ENCODE measurements around the gene GTPBP6. TPM values are rescaled to one million over a fixed set of nuclear protein-coding genes. Genes with fewer than 3 reads are reported as not detected.
"Not testable (repeated sequence)": the region's sequence is repeated elsewhere in the genome, so short reads cannot be mapped to it uniquely, and the experiment has no call there.

Gene GTPBP6
- total RNA-seq, 2 experiments from 2014 or later: 68.0 to 68.3 TPM

DNA sequence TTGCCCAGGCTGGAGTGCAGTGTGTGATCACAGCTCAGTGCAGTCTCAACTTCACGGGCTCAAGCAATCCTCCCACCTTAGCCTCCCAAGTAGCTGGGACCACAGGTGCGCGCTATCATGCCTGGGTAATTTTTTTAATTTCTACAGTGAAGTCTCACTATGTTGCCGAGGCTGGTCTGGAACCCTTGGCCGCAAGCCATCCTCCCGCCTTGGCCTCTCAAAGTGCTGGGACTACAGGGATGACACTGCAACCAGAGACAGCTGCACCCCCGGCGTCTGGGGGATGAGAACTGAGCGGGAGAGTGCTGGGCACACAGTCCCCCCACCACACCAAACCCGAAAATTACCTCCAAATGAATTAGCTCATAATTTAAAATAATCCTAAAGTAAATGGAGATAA lies 33.1 kb upstream of the GTPBP6 start:
- peaks cover 7% of the 10 kb centered on the region for H3K4me1 Mint-ChIP-seq (ENCODE audit: low read depth)
- DNase-seq (no peak), ATAC-seq (no peak)
- no peaks in the 10 kb centered on the region for H3K27me3 Mint-ChIP-seq
- no peak overlapping the region for H3K27ac Mint-ChIP-seq
- ChIA-PET POLR2A (no interaction called here), CTCF (no interaction called here)
- no peaks in the 10 kb centered on the region for H3K9me3 Mint-ChIP-seq
- TF ChIP-seq, protein P1, sequence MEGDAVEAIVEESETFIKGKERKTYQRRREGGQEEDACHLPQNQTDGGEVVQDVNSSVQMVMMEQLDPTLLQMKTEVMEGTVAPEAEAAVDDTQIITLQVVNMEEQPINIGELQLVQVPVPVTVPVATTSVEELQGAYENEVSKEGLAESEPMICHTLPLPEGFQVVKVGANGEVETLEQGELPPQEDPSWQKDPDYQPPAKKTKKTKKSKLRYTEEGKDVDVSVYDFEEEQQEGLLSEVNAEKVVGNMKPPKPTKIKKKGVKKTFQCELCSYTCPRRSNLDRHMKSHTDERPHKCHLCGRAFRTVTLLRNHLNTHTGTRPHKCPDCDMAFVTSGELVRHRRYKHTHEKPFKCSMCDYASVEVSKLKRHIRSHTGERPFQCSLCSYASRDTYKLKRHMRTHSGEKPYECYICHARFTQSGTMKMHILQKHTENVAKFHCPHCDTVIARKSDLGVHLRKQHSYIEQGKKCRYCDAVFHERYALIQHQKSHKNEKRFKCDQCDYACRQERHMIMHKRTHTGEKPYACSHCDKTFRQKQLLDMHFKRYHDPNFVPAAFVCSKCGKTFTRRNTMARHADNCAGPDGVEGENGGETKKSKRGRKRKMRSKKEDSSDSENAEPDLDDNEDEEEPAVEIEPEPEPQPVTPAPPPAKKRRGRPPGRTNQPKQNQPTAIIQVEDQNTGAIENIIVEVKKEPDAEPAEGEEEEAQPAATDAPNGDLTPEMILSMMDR (IDR thresholded peaks at IDR 0.05): no peak
- intact Hi-C loops (cut with micrococcal nuclease): no loop called here
- no peak overlapping the region for H3K4me3 Mint-ChIP-seq
- H3K36me3 Mint-ChIP-seq (ENCODE audit: low read depth): peaks cover 19% of the 10 kb centered on the region

DNA sequence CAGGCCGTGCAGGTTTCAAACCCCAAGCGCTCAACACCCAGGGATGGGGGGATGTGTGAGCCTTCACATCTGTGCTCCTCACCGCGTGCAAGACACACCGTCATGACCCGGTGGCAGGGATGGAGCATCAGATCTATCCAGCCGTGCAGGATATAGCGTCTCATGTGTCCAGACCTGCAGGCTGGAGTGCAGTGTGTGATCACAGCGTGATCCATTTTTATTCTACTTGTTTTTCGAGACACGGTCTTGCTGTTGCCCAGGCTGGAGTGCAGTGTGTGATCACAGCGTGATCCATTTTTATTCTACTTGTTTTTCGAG lies 32.7 kb upstream of the GTPBP6 start:
- peaks cover 15% of the 10 kb centered on the region for H3K36me3 Mint-ChIP-seq (ENCODE audit: low read depth)
- POLR2A ChIA-PET; DNase-seq; H3K9me3 Mint-ChIP-seq; H3K27ac Mint-ChIP-seq; ATAC-seq; H3K4me3 Mint-ChIP-seq; intact Hi-C loops (cut with micrococcal nuclease); H3K4me1 Mint-ChIP-seq (ENCODE audit: low read depth); H3K27me3 Mint-ChIP-seq; CTCF ChIA-PET: not testable (repeated sequence)

DNA sequence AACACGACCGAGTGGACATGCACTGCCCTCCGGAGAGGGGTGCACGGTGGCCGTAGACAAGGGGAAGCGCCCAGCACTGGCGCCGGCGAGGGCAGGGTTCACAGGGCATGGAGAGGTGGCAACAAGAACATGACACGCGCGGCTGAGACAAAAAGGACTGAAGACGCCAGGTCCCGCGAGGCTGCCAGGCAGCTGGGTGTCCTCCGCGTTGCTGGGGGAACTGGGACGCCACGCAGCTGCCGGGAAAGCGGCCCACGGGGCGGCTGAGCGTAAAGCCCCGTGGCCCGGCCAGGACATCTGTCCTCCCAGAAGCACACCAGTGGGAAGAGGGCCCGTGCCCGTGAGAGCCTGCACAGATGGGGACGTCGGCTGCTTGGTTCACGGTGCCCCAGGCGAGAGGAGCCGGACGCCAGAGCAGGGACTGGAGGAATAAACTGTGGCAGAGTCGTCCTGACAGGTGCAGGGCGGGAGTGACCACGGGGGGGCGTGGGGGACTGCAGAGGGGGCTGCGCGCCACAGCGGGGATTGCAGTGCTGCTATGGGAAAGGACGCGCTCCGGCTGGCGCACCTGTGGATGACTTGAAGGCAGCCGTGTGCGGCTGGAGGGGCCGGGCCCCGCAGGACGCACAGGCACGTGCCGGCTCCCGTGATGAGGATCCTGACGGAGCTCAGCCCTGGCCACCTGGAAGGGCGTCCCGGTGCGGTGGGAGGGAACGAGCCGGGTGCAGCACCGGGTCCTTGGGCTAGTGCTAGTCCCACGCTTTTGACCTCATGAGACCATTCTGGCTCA lies 32.1 kb upstream of the GTPBP6 start:
- ChIA-PET POLR2A (no interaction called here), CTCF (no interaction called here)
- Mint-ChIP-seq H3K9me3 (no peaks in the 10 kb centered on the region), H3K36me3 (ENCODE audit: low read depth) (peaks cover 10% of the 10 kb centered on the region), H3K4me1 (ENCODE audit: low read depth) (no peaks in the 10 kb centered on the region), H3K27ac (no peak overlapping the region), H3K27me3 (no peaks in the 10 kb centered on the region), H3K4me3 (no peak overlapping the region)
- DNase-seq (no peak), ATAC-seq (no peak)
- TF ChIP-seq, protein P1 (IDR thresholded peaks at IDR 0.05): no peak
- intact Hi-C loops (cut with micrococcal nuclease): no loop called here

DNA sequence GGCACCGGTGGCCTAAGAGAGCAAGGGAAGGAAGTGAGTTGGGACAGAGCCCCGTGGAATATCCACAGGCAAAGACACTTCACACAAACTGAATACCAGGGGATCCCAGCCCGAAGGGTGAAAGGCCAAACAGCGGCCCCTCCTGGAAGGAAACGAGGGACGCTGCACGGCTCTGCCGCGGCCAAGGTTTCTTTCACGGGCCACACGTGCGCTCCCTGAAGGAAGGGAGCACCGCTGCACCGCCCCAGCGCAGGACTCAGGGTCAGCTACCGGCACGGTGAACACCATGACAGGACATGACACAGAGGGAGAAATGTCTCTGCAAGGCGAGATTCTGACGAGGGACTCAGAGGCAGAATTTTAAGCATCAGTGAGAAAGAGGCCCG lies 31.5 kb upstream of the GTPBP6 start:
- Mint-ChIP-seq H3K27ac (no peak overlapping the region), H3K4me3 (no peak overlapping the region), H3K36me3 (ENCODE audit: low read depth) (peaks cover 5% of the 10 kb centered on the region), H3K27me3 (no peaks in the 10 kb centered on the region), H3K9me3 (no peaks in the 10 kb centered on the region), H3K4me1 (ENCODE audit: low read depth) (no peaks in the 10 kb centered on the region)
- ATAC-seq: no peak
- ChIA-PET POLR2A (no interaction called here), CTCF (no interaction called here)
- TF ChIP-seq, protein P1 (IDR thresholded peaks at IDR 0.05): no peak
- no peak for DNase-seq
- intact Hi-C loops (cut with micrococcal nuclease): no loop called here

DNA sequence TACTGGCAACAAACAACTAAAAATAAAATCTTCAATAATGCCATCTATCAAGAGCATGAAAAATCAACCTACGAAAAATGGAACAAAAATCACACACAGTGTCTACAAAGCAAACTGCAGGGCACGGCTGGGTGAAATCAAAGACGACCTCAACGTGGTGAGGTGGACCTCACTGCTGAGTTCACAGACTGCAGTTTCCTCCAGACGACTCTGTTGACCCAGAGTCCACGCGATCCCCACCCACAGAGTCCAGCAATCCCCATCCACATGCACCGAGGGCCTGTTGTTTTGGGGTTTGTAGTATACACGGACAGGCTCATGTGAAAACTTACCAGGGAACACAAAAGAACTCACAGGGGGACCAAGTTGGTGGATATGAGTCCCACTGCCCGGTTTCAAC lies 31.1 kb upstream of the GTPBP6 start:
- DNase-seq: no peak
- TF ChIP-seq, protein P1 (IDR thresholded peaks at IDR 0.05): no peak
- intact Hi-C loops (cut with micrococcal nuclease): no loop called here
- Mint-ChIP-seq H3K27me3 (no peaks in the 10 kb centered on the region), H3K4me1 (ENCODE audit: low read depth) (no peaks in the 10 kb centered on the region), H3K27ac (no peak overlapping the region), H3K4me3 (no peak overlapping the region), H3K36me3 (ENCODE audit: low read depth) (peaks cover 5% of the 10 kb centered on the region), H3K9me3 (no peaks in the 10 kb centered on the region)
- no peak for ATAC-seq
- POLR2A ChIA-PET: no interaction called here
- CTCF ChIA-PET: no interaction called here

DNA sequence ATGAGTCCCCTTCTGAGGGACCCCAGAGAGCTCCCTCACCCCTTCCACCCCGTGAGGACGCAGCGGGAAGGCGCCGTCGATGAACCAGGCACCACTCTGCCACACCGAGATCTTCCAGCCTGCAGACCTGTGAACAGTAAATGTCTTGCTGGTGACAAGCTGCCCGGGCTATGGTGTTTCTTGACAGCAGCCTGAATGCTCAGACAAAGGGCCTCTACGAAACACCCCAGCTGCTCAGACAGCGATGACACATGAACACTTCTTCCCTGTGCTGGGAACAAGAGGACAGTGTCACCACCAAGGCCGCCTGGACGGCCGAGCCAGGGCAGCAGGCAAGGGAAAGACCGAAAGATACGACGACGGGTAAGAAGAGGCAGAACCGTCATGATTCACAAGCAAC lies 30.6 kb upstream of the GTPBP6 start:
- ChIA-PET CTCF (no interaction called here), POLR2A (no interaction called here)
- intact Hi-C loops (cut with micrococcal nuclease): no loop called here
- Mint-ChIP-seq H3K4me1 (ENCODE audit: low read depth) (no peaks in the 10 kb centered on the region), H3K27ac (no peak overlapping the region), H3K27me3 (no peaks in the 10 kb centered on the region), H3K36me3 (ENCODE audit: low read depth) (peaks cover 4% of the 10 kb centered on the region), H3K9me3 (no peaks in the 10 kb centered on the region), H3K4me3 (no peak overlapping the region)
- no peak for DNase-seq
- ATAC-seq: no peak
- TF ChIP-seq, protein P1 (IDR thresholded peaks at IDR 0.05): no peak
